GM12872 (cell line): Measurements from ENCODE around the gene HOXA3.

Experiments
- TF ChIP-seq, protein P1 (sequence below): IDR thresholded peaks from 3 replicates; pipeline ENCODE4 v1.5.1; 2011; ENCODE audit warnings: low read depth, mild to moderate bottlenecking, low read length, moderate library complexity; ENCODE audit not compliant: insufficient read depth

The HOXA3 gene

DNA sequence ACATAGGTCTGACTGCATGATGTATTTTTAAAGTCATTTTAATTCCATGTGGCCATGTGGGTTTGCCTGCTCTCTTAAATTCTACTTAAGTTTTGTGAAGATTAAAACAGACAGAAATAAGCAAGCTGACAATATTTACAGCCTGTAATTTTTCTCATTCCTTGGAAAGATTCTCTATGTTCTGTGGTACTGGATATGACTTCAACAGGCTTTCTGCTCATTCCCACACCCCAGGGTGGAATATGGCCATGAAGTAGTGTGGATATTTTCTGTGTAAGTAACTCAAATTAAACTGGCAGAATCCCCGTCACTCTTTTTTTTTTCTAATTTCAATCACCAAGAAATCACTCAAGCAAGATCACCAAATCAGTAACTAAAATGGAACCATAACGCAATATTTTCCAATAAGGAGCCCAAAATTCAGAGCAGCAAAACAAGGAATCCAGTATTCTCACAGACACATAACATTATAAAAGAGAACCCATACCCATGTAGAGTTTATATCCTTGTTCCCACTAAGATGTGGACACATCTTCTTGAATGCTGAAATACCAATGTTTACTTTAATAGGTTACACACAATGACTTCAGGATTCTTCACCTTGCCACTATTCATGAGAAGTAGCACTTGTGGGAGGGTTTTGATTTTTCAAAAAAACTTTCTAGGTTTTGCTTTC, 14.6 kb downstream of the HOXA3 start:
- TF ChIP-seq, protein P1, sequence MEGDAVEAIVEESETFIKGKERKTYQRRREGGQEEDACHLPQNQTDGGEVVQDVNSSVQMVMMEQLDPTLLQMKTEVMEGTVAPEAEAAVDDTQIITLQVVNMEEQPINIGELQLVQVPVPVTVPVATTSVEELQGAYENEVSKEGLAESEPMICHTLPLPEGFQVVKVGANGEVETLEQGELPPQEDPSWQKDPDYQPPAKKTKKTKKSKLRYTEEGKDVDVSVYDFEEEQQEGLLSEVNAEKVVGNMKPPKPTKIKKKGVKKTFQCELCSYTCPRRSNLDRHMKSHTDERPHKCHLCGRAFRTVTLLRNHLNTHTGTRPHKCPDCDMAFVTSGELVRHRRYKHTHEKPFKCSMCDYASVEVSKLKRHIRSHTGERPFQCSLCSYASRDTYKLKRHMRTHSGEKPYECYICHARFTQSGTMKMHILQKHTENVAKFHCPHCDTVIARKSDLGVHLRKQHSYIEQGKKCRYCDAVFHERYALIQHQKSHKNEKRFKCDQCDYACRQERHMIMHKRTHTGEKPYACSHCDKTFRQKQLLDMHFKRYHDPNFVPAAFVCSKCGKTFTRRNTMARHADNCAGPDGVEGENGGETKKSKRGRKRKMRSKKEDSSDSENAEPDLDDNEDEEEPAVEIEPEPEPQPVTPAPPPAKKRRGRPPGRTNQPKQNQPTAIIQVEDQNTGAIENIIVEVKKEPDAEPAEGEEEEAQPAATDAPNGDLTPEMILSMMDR = no peak

DNA sequence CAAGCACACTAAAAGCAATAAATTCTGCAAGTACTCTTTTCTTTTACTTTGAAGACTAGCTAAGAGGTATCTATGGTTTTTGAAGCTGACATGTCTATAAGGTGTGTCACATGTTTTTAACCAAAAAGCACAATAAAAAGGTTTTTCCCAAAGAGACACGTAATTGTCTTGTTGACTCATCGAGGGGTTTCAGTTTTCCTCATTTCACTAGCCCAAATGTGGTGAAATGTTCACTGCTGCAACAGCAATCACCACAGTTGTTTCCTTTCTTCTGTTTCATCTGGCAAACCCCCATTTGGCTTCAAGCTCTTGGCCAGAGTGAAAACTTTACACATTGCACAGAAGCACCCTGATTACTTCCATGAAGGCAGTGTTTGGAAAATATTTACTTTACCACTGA, 18.0 kb downstream of the HOXA3 start:
- TF ChIP-seq, protein P1 = no peak

DNA sequence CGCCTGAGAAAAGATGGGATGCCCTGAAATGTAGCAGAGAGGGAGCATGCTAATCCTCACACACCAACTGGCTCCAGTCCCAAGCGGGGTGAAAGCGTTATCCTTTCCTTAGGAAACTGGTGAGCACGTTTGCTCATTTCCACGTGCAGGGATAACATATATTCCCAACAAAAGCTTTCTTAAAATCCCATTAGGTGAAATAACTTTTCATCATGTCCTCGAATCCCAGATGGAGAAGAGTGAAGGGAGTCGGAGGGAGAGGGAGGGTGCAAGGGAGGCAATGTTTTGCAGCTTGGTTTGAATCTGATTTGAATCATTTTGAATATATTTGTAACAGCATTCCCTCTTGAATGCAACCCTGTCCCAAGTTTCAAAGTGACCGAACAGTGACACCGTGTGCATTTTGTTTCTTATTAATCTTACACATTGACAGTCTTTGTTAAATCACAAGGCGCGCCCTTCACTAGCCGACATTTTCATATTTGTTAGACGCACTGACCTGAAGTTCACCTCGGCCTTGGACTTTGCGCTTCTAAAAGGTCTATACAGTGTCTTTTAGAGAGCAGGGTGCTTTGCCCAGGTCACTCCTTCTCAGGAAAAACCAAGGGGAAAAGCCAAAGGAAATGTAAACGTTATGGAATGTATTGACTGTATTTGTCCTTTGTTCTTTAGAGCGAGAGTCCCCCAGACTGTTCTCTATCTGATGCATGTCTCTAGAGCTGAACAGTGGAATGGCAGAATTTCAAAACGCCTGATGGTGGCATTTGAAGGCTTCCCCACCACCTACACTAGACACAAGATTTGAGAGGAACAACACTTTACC, 18.8 kb downstream of the HOXA3 start:
- TF ChIP-seq, protein P1 = no peak

DNA sequence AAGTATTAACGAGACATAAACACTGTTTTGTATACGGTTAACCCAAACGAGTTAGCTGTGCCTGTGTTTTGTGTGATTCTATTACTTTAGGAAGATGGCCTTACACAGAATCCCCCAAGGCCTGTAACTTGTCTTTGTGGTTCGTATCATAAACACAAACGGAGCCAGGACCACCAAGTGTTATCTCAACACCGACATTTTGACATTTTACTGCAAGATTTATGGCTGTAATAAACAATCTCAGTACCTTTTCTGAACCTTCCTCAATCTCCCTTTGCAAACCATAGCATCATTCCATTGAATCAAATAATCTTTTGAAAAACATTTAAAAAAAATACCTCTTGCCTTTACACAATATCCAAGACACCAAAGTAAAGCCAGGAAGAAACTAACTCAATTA, 19.4 kb downstream of the HOXA3 start:
- TF ChIP-seq, protein P1 = no peak

DNA sequence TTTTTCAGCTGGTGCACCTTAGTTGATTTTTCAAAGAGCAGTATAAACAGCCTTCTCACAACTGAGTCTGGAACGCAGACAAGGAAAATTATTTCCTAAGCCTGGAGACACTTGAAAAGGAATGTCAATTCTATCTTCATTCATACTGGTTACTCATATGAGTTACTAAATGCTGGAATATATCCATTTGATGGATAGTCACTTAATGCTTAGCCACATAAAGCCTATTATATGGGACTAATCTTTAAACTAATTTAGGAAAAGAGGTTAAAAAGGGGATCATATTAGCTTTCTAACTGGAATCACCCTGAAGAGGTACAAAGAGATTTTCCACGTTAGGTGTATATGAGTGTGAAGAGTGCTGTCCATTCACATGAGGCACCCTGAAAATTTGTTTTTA, 20.2 kb downstream of the HOXA3 start:
- TF ChIP-seq, protein P1 = no peak

DNA sequence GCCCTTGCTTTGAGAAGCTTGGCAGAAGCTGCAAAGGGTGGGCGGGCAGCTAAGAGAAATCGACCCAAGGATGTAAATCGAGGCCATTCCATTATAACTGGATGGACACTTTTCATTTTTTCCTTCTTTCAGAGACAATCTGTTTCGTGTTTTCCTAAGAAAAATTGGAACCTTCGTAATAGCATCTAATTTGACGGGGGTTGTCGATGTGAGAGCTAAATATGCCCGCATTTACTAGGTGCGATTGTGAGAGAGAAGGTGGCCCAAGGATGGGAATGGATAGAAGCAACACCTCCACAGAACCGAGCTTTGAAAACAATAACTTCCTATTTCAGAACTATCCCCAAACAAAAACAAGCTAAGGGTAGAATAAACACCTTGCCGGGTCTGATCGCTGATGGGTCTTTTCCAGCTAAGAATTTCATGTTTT, 21.0 kb downstream of the HOXA3 start:
- TF ChIP-seq, protein P1 = no peak

DNA sequence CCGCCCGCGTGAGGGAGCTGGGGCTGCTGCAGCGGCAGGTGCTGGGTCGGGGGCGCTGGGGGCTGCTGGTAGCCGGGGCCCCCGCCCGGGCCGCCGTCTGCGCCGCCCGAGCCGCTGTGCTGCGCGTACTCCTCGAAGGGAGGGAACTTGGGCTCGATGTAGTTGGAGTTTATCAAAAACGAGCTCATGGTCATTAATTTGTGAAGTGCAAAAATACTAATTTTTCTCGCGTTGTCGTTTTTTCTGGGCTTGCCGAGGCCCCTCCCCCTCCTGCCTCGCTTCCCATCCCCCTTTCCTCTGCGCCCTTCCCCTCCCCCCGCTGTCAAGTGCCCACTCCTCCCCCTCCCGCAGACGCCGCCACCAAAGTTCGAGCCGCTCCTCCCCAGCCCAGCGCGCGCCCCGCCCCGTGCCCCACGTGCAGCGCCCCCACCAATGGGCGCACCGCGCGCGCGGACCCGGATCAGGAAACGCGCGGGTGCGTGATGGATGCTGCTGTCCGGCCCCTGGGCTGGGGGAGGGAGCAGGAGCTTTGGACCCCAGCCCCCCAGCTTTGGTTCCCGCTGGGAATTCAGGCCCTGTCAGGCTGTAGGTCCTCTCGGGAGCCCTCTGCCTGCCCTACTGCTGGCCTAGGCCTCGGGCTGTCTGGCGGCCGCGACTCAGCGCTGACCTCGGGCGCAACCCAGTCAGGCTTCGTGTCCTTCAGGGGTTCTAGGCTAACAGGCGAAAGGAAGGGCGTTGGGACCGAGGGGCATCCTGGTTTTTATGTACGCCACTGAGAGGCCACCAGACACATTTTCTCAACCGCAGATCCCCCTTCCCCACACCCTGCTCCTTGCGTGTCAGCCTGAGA, 21.6 kb downstream of the HOXA3 start, which contains the start of gene HOXA4:
Gene HOXA4, minus strand, starts transcription at position 218 of the 850 bp plus-strand sequence. Its CDS starts 24 bp downstream, at position 194.
- TF ChIP-seq, protein P1 = no peak
